ENCODE data around the gene ANXA2.

DNA sequence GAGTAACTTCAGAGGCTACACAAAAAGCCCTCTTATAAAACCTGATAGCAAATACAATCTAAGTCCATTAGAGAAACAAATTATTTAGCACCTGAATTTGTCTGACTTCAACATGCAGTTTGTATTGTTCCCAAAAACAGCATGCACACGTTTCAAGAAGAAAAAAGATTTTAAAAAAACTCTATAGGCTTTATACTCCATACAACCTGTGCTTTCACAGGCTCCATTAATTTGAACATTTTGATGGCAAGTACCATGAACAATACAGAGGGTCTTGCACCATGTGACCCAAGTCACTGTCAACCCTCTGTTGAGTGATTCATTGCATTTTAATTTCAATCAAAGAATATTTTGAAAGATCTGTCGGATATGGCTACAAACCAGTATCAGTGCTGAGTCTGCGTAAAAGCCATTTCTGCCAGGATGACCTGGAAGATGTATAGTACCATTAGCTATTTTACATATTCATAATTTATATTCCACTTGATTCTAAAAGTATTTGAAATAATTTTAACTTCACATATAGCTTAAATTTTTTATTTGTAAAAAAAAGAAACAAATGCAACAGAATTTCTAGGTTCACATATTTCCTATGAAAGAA is 13.2 kb downstream of the ANXA2 start:
- TF ChIP-seq, protein P1, sequence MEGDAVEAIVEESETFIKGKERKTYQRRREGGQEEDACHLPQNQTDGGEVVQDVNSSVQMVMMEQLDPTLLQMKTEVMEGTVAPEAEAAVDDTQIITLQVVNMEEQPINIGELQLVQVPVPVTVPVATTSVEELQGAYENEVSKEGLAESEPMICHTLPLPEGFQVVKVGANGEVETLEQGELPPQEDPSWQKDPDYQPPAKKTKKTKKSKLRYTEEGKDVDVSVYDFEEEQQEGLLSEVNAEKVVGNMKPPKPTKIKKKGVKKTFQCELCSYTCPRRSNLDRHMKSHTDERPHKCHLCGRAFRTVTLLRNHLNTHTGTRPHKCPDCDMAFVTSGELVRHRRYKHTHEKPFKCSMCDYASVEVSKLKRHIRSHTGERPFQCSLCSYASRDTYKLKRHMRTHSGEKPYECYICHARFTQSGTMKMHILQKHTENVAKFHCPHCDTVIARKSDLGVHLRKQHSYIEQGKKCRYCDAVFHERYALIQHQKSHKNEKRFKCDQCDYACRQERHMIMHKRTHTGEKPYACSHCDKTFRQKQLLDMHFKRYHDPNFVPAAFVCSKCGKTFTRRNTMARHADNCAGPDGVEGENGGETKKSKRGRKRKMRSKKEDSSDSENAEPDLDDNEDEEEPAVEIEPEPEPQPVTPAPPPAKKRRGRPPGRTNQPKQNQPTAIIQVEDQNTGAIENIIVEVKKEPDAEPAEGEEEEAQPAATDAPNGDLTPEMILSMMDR (IDR thresholded peaks at IDR 0.05) = no peak
- no peak for TF ChIP-seq TCF7L2 (IDR thresholded peaks at IDR 0.05; ENCODE audit: low read depth, low read length)
- TF ChIP-seq, protein P2, sequence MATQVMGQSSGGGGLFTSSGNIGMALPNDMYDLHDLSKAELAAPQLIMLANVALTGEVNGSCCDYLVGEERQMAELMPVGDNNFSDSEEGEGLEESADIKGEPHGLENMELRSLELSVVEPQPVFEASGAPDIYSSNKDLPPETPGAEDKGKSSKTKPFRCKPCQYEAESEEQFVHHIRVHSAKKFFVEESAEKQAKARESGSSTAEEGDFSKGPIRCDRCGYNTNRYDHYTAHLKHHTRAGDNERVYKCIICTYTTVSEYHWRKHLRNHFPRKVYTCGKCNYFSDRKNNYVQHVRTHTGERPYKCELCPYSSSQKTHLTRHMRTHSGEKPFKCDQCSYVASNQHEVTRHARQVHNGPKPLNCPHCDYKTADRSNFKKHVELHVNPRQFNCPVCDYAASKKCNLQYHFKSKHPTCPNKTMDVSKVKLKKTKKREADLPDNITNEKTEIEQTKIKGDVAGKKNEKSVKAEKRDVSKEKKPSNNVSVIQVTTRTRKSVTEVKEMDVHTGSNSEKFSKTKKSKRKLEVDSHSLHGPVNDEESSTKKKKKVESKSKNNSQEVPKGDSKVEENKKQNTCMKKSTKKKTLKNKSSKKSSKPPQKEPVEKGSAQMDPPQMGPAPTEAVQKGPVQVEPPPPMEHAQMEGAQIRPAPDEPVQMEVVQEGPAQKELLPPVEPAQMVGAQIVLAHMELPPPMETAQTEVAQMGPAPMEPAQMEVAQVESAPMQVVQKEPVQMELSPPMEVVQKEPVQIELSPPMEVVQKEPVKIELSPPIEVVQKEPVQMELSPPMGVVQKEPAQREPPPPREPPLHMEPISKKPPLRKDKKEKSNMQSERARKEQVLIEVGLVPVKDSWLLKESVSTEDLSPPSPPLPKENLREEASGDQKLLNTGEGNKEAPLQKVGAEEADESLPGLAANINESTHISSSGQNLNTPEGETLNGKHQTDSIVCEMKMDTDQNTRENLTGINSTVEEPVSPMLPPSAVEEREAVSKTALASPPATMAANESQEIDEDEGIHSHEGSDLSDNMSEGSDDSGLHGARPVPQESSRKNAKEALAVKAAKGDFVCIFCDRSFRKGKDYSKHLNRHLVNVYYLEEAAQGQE (IDR thresholded peaks at IDR 0.05; ENCODE audit: insufficient read depth in 1 of 2, low read depth in 2 of 2, low read length in 1 of 2) = no peak
- no peak for TF ChIP-seq SIN3A (IDR thresholded peaks at IDR 0.05; ENCODE audit: borderline replicate concordance, insufficient read depth, low read depth, low read length)

Measured in Panc1 (cell line).